HG03520 (cell line): ENCODE data around the gene TTBK2.

ENCODE experiments used
- ATAC-seq: cut with Tn5 transposase; IDR thresholded peaks from one replicate; pipeline ENCODE4 v1.9.1; 2021; ENCODE audit warnings: mild to moderate bottlenecking, moderate library complexity; ENCODE audit not compliant: unreplicated experiment

Gene TTBK2

GRCh38 chr15:42836251-42836650, 84.3 kb downstream of the TTBK2 start:
- no peak for ATAC-seq

GRCh38 chr15:42832576-42832975, 88.0 kb downstream of the TTBK2 start:
- ATAC-seq, result no peak

- ATAC-seq, result no peak
Observed at GRCh38 chr15:42826251-42826890, 94.2 kb downstream of the TTBK2 start.

- ATAC-seq, result no peak
Observed at GRCh38 chr15:42825599-42825998, 95.0 kb downstream of the TTBK2 start.

- no peak for ATAC-seq
Observed at GRCh38 chr15:42820811-42821210, 99.8 kb downstream of the TTBK2 start.

GRCh38 chr15:42819786-42820185, 100.8 kb downstream of the TTBK2 start:
- no peak for ATAC-seq

GRCh38 chr15:42811433-42811832, 109.1 kb downstream of the TTBK2 start:
- no peak for ATAC-seq

GRCh38 chr15:42808913-42809312, 111.7 kb downstream of the TTBK2 start:
- ATAC-seq, result no peak

GRCh38 chr15:42805266-42805665, 115.3 kb downstream of the TTBK2 start:
- ATAC-seq, result no peak

GRCh38 chr15:42804739-42805138, 115.8 kb downstream of the TTBK2 start:
- no peak for ATAC-seq

GRCh38 chr15:42803436-42803835, 117.1 kb downstream of the TTBK2 start:
- ATAC-seq, result no peak

GRCh38 chr15:42802168-42802567, 118.4 kb downstream of the TTBK2 start:
- no peak for ATAC-seq

GRCh38 chr15:42800731-42801474, 119.7 kb downstream of the TTBK2 start:
- no peak for ATAC-seq

GRCh38 chr15:42798802-42799201, 121.8 kb downstream of the TTBK2 start:
- ATAC-seq, result no peak

- ATAC-seq, result no peak
Observed at GRCh38 chr15:42796955-42797782, 123.4 kb downstream of the TTBK2 start.

GRCh38 chr15:42788725-42789124, 131.9 kb downstream of the TTBK2 start:
- ATAC-seq, result no peak

GRCh38 chr15:42786978-42787377, 133.6 kb downstream of the TTBK2 start:
- ATAC-seq, result no peak

- ATAC-seq, result no peak
Observed at GRCh38 chr15:42785569-42785968, 135.0 kb downstream of the TTBK2 start.

- no peak for ATAC-seq
Observed at GRCh38 chr15:42784705-42785104, 135.9 kb downstream of the TTBK2 start.

GRCh38 chr15:42782716-42783115, 137.9 kb downstream of the TTBK2 start:
- ATAC-seq, result no peak

- ATAC-seq, result no peak
Observed at GRCh38 chr15:42775416-42775815, 145.2 kb downstream of the TTBK2 start.

GRCh38 chr15:42772901-42773300, 147.7 kb downstream of the TTBK2 start:
- no peak for ATAC-seq
